ENCODE results near the gene OR9A2. TPM values are rescaled to one million over a fixed set of nuclear protein-coding genes. Genes with fewer than 3 reads are reported as not detected.

The OR9A2 gene
- total and polyA plus RNA-seq, 3 donors from 2014 or later, result 0.99 to 3.5 TPM; not detected in 1

- 39 to 51% methylated on average over 4 of the region's 4 CpGs for WGBS, 2 donors
- TF ChIP-seq CTCF (IDR thresholded peaks at IDR 0.05) (no peak), POLR2A (IDR thresholded peaks at IDR 0.05) (no peak)
- Histone ChIP-seq H3K4me3 (no peak overlapping the region), H3K4me1 (peaks cover 6% of the 10 kb centered on the region), H3K27me3 (no peaks in the 10 kb centered on the region), H3K36me3 (ENCODE audit: low read depth, missing control alignments) (no peaks in the 10 kb centered on the region), H3K9me3 (no peaks in the 10 kb centered on the region), H3K27ac (peak overlapping the region in 1 of 2 donors; percentile 50)
- intact Hi-C loops (cut with DNase I; ENCODE audit: low total_unique reads), result no loop called here
- no peak for DNase-seq
Measured at GRCh38 chr7:143049362-143049761, 22.4 kb upstream of the OR9A2 start.

GRCh38 chr7:143048827-143049226 is 21.9 kb upstream of the OR9A2 start:
- Histone ChIP-seq H3K27ac (no peak overlapping the region), H3K4me3 (no peak overlapping the region), H3K27me3 (no peaks in the 10 kb centered on the region), H3K36me3 (ENCODE audit: low read depth, missing control alignments) (no peaks in the 10 kb centered on the region), H3K9me3 (no peaks in the 10 kb centered on the region), H3K4me1 (peaks cover 6% of the 10 kb centered on the region)
- DNase-seq, result no peak
- intact Hi-C loops (cut with DNase I; ENCODE audit: low total_unique reads), result no loop called here
- TF ChIP-seq POLR2A (IDR thresholded peaks at IDR 0.05) (no peak), CTCF (IDR thresholded peaks at IDR 0.05) (no peak)

- TF ChIP-seq POLR2A (IDR thresholded peaks at IDR 0.05) (no peak), CTCF (IDR thresholded peaks at IDR 0.05) (no peak)
Measured at GRCh38 chr7:143047326-143047725, 20.4 kb upstream of the OR9A2 start.

GRCh38 chr7:143046426-143046851 is 19.5 kb upstream of the OR9A2 start:
- no peak overlapping the region for H3K27ac ChIP-seq
- TF ChIP-seq CTCF (IDR thresholded peaks at IDR 0.05), result no peak
- no peak for TF ChIP-seq POLR2A (IDR thresholded peaks at IDR 0.05)
- no peaks in the 10 kb centered on the region for H3K36me3 ChIP-seq (ENCODE audit: low read depth, missing control alignments)
- H3K4me1 ChIP-seq, result peaks cover 8% of the 10 kb centered on the region
- no peaks in the 10 kb centered on the region for H3K27me3 ChIP-seq
- WGBS, 2 donors, result 50 to 53% methylated on average over 3 of the region's 3 CpGs
- H3K4me3 ChIP-seq, result no peak overlapping the region
- intact Hi-C loops (cut with DNase I; ENCODE audit: low total_unique reads), result no loop called here
- H3K9me3 ChIP-seq, result no peaks in the 10 kb centered on the region
- no peak for DNase-seq

More at GRCh38 chr7:143047326-143047725, 20.4 kb upstream of the OR9A2 start:
- no peaks in the 10 kb centered on the region for H3K36me3 ChIP-seq (ENCODE audit: low read depth, missing control alignments)
- H3K4me1 ChIP-seq, result peaks cover 6% of the 10 kb centered on the region
- H3K27me3 ChIP-seq, result no peaks in the 10 kb centered on the region
- DNase-seq, result no peak
- intact Hi-C loops (cut with DNase I; ENCODE audit: low total_unique reads), result no loop called here
- 87 to 95% methylated on average over 2 of the region's 2 CpGs for WGBS, 2 donors
- no peaks in the 10 kb centered on the region for H3K9me3 ChIP-seq
- H3K4me3 ChIP-seq, result no peak overlapping the region
- no peak overlapping the region for H3K27ac ChIP-seq

- no peak for DNase-seq
- 45 to 52% methylated on average over 2 of the region's 2 CpGs for WGBS, 2 donors
- H3K27me3 ChIP-seq, result no peaks in the 10 kb centered on the region
- no peaks in the 10 kb centered on the region for H3K36me3 ChIP-seq (ENCODE audit: low read depth, missing control alignments)
- H3K4me3 ChIP-seq, result no peak overlapping the region
- intact Hi-C loops (cut with DNase I; ENCODE audit: low total_unique reads), result no loop called here
- H3K9me3 ChIP-seq, result no peaks in the 10 kb centered on the region
- peaks cover 8% of the 10 kb centered on the region for H3K4me1 ChIP-seq
- TF ChIP-seq POLR2A (IDR thresholded peaks at IDR 0.05) (no peak), CTCF (IDR thresholded peaks at IDR 0.05) (no peak)
- no peak overlapping the region for H3K27ac ChIP-seq
Measured at GRCh38 chr7:143043391-143043790, 16.5 kb upstream of the OR9A2 start.
